ENCODE results near the gene DPP10.

DNA sequence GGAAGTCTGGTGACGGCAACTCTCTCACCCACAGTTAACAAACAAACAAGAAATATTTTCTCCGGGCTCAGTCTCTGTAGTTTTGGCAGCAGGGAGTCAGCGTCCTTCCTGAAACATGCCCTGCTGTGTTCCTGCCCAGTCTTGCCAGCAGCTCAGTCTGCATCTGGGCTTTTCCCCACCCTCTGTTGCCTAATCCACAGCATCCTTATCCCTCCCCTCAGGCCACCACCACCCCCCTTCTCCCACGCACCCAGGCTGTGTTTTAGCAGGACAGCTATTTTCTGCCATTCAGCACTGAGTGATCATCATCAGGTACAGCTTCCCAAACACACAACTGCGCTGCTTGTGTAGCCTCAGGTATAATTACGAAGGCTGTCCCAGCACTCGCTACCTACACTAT lies 168.2 kb downstream of the DPP10 start:
- no peak for TF ChIP-seq TCF12 (IDR thresholded peaks at IDR 0.05; ENCODE audit: low read depth)
- no peak for TF ChIP-seq TEAD4 (IDR thresholded peaks at IDR 0.05)
- TF ChIP-seq EGR1 (IDR thresholded peaks at IDR 0.05) = no peak
- no peak for TF ChIP-seq NFIC (IDR thresholded peaks at IDR 0.05)

All from Ishikawa (cell line).